ENCODE results near the gene KRTAP2-4. TPM values are rescaled to one million over a fixed set of nuclear protein-coding genes. Genes with fewer than 3 reads are reported as not detected.
"Not testable (repeated sequence)": the region's sequence is repeated elsewhere in the genome, so short reads cannot be mapped to it uniquely, and the experiment has no call there.

The KRTAP2-4 gene, protein sequence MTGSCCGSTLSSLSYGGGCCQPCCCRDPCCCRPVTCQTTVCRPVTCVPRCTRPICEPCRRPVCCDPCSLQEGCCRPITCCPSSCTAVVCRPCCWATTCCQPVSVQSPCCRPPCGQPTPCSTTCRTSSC
- polyA plus RNA-seq (ENCODE audit: insufficient read length), result not detected

DNA sequence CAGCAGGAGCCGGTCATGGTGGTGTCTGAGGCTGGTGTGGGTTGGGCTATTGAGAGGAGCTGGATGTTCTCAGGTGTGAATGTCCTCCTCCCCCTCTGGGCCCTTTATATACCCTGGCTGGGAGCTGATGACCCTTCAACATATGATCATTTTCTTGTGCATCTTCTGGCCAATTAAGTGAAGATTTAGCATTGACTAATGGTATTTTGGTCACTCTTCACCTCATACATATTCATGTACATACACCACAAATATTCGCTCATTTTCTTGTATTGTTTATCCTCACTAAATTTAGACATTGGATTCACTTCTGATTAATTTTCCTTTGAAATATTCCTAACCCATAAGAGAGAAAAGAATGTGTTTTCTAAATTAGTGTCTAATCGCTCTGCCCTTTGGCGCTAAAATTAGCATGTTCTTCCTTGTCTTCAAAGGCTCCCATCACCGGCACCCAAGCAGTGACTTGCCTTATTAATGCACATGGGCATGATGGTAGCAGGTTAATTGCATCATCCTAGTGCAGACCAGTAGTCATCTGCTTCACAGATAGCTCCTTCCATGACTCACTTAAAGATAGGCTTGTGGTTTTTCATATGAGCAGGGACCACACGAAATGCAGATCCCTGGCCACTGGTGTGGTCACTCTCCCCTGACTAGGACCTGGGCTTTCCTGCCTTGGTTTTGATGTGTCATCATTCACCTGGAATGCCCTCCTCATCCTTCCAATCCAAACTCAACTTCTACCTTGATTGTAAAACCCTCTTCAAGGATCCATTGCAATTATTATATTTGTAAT, at the start of gene KRTAP2-4:
Gene KRTAP2-4 (minus strand): TSS at position 51 of the 796 bp plus-strand sequence. CDS start 34 bp downstream, at position 17.
- no peak for DNase-seq (ENCODE audit: low read depth)

DNA sequence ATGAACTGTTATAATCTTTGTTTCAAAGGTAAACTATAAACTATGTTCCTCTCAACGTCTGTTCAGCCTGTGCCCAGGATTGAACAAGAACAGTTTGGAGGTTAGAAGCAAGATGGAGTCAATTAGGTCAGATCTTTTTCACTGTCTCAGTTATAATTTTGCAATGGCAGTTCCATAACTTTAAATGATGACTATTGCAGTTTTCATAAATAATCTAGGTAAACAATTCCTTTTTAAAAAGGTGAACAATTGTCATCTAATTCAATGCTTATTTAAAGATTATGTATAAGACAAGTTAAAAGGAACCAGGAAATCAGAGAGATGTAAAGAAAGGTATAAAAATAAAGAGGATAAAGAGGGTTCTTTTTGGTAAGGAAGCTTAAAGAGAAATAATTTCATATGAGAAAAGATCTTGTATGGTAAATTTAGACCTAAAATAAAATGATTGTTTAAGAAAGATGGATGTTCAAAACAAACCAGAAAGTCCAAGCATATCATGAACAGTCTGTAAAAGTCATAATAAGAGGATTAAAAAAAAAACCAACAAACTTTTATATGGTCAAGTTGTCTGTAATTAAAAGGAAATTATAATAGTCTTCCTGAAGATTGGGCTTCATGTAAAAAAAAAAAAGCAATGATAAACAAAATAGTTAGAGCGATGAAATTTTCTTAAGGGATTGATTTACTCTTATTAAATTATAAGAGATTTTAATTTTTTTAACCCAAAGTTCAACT, 45.6 kb upstream of the KRTAP2-4 start:
- DNase-seq (ENCODE audit: low read depth), result no peak

DNA sequence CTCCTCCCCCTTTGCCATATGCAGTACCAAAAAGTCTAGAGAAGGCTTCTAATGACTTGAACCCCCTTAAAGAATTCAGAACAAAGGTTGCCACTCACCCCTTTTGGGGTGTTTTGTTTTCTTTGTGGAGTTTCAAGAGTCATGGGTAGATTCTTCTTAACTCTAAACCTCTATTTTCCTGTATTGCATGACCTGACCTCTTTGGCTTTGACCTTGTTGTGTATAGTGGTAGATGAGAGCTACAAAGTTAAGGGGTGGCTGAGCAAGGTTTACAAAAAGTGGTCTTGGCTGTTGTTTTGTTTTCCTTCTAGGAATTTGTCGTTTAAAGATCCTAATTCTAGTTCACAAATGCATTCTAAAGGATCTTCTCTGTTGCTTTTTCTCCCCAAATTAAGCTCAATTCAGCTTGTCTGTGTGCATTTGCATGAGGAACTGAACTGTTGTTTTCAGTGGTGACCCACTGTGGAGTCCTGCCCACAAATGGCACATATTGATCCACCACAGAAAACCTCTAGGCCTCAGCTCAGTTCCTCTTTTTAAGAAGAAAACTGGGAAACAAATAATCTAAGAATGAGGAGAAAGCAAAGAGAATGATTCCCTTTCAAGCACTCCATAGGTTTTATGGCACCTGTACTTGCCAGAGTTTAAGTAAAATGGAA, 43.2 kb upstream of the KRTAP2-4 start:
- DNase-seq (ENCODE audit: low read depth), result not testable (repeated sequence)

DNA sequence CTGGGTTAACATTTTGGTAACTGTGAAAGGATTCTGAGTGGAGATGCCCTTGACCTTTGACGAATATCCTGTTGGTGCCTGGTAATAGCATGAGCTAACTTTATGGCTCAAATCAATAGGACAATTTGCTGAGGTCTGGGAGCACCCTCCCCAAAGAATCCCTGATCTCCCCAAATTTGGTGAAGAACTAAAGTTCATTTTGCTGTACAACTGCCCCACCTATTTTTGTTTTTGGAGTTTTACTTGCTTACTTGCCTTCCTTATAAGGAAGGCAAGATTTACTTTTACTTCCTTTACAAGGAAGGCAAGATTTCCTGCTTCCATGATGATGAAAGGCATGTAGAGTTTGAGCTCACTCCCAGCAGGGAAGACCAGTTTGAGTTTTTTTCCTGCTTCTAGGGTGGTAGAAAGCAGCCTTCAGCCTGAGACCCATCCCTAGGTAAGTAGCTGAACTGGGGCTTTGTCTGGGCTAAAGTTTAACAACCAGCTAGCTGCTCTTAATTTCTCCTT, 42.3 kb upstream of the KRTAP2-4 start:
- DNase-seq (ENCODE audit: low read depth), result no peak

DNA sequence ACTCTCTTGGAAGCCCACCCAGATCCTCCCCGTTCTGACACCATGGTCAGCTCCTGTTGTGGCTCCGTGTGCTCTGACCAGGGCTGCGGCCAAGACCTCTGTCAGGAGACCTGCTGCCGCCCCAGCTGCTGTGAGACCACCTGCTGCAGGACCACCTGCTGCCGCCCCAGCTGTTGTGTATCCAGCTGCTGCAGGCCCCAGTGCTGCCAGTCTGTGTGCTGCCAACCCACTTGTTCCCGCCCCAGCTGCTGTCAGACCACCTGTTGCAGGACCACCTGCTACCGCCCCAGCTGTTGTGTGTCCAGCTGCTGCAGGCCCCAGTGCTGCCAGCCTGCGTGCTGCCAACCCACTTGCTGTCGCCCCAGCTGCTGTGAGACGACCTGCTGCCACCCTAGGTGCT, 39.7 kb upstream of the KRTAP2-4 start, which contains the start of gene KRTAP4-9:
Gene KRTAP4-9 (plus strand): TSS at position 43 of the 400 bp plus-strand sequence. CDS start 0 bp downstream, at position 43.
- not testable (repeated sequence) for DNase-seq (ENCODE audit: low read depth)

DNA sequence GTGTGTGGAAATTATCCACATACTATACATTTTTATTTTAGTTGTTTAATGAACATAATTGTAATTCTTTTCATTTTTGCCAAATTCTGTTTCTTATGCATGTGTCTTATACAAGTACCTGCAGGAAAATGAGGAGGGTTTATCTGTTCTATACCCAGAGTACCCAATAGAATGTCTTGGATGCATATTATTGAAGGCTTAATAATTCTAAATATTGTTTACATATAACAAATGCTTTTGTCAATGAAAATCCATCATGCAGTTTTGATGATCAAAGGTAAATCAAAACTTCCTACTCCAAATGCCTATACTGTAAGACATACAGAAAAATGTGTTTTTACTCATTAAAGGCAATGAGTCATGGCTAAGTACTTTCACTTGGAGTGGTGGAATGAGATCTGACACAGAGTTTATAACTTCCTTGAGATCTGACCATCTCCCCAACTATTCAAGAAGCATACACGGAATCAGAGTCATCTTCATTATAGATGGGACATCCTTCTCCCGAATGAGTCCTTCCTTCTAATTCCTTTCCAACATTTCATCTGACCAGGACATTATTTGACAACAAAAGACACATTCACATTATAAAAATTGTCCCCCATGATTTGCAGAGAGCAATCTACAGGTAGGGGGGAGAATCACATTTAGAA, 38.8 kb upstream of the KRTAP2-4 start:
- DNase-seq (ENCODE audit: low read depth), result not testable (repeated sequence)

DNA sequence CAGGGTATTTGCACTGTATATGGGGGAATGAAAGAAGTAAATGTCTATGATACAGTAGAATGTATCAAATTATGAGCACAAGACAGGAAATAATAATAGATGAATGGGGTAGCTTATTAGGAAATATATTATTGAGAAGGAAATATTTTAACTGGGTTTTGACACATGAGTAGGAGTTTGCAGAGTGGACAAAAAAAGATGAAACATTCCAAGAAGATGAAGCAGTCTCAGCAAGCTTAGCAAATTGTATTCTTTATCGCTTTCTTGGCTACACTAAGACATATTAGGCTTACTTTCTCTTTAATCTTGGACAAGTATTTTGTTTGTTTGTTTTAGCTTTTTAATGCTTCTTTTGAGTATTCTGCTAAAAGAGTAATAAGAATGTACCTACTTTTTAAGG, 38.2 kb upstream of the KRTAP2-4 start:
- no peak for DNase-seq (ENCODE audit: low read depth)

DNA sequence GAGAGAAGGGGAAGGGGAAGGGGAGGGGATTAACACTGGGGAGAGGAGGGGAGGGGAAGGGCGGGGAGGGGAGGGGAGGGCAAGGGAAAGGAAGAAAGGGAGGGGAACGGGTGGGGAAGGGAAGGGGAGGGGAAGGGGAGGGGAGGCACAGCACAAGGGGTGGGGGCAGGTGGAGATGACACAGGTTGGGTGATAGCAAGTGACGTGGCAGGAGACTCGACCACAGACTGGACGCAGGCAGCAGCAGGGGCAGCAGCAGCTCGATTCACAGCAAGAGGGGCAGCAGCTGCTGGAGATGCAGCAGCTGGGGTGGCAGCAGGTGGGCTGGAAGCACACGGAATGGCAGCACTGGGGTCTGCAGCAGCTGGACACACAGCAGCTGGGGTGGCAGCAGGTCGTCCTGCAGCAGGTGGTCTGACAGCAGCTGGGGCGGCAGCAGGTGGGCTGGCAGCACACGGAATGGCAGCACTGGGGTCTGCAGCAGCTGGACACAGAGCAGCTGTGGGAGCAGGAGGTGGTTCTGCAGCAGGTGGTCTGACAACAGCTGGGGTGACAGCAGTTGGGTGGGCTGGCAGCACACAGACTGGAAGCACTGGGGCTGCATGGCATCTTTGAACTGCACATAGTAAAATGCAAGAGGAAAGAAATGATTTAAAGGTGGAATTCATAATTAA, 36.0 kb upstream of the KRTAP2-4 start, which contains the start of gene KRTAP4-16:
Gene KRTAP4-16 (minus strand): TSS at position 624 of the 674 bp plus-strand sequence. CDS start 0 bp downstream, at position 624.
- DNase-seq (ENCODE audit: low read depth), result no peak

DNA sequence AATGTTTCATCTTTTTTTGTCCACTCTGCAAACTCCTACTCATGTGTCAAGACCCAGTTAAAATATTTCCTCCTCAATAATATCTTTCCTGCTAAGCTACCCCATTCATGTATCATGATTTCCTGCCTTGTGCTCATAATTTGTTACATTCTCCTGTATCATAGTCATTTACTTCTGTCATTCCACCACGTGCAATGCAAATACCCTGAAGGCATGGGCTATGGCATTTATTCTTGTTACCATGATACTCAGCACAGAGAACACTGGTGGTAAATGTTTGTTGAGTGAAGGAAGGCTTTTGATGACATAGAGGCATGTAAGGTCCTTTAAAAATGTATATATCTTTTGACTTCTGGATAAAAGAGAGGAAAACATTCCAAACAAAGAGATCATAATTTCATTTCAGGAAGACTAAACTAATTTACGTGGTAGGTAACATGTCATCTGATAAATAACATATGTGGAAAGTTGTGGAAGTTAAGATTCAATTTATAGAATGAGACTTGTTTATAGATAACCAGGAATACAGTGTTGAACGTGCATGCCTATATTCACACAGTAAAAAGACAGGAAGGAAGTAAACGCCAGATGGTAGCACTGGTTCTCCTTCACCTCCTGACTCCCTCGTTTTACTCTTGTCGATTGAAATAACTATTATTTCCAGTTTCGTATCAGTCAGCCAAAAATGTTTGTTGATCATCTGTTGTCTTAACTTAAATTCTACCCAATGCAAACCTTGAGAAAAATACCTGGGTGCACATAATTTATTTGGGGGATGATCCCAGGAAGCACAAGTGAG, 34.2 kb upstream of the KRTAP2-4 start:
- DNase-seq (ENCODE audit: low read depth), result not testable (repeated sequence)

DNA sequence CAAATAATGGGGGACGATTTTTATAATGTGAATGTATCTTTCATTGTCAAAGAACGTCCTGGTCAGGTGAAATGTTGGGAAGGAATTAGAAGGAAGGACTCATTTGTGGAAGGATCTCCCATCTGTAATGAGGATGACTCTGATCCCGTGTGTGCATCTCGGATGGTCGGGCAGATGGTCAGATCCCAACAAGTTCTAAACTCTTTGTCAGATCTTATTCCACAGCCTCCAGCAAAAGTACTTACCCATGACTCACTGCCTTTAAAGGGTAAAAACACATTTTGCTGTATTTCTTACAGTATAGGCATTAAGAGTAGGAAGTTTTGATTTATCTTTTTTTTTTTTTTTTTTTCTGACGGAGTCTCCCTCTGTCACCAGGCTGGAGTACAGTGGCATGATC, 32.8 kb upstream of the KRTAP2-4 start:
- no peak for DNase-seq (ENCODE audit: low read depth)

DNA sequence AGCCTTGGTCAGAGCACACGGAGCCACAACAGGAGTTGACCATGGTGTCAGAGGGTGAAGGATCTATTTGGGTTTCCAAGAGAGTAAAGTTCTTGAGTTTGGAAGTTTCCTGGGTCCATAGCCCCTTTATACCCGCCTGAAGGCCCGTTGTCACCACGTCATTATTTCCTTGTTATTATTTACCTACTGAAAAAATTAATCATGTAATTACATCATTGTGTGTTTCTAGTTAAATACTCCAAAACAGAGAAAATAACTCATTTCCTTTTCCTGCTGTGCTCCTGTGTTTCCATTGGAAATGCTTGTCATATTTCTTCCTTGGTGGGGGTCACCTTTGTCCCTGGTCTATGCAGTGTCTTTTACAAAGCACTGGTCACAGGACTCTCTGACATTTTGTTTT, 32.4 kb upstream of the KRTAP2-4 start, which contains the start of gene KRTAP4-8:
Gene KRTAP4-8 (minus strand): TSS at position 101 of the 400 bp plus-strand sequence. CDS start 58 bp downstream, at position 43.
- no peak for DNase-seq (ENCODE audit: low read depth)

DNA sequence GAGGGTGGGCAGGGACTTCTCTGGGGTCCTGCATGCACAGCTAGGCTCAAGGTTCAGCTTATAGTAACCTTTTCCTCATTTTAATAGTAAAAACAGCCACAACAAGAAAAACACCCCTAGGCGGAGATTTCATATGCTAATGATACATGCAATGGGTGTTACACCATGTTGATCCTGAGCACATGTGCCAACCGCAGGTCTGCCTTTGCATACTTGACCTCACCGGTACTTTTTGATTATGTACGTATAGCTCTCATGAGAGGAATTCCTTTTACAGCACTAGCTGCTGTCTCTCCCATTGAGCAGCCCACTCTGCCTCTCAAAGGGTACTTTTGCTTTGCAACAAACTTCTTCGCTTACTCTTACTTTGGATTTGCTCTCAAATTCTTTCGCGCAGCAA, 30.4 kb upstream of the KRTAP2-4 start:
- DNase-seq (ENCODE audit: low read depth), result no peak

DNA sequence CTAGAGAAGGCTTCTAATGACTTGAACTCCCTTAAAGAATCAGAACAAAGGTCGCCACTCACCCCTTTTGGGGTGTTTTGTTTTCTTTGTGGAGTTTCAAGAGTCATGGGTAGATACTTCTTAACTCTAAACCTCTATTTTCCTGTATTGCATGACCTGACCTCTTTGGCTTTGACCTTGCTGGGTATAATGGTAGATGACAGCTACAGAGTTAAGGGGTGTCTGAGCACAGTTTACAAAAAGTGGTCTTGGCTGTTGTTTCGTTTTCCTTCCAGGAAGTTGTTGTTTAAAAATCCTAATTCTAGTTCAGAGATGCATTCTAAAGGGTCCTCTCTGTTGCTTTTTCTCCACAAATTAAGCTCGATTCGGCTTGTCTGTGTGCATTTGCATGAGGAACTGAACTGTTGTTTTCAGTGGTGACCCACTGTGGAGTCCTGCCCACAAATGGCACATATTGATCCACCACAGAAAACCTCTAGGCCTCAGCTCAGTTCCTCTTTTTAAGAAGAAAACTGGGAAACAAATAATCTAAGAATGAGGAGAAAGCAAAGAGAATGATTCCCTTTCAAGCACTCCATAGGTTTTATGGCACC, 23.2 kb upstream of the KRTAP2-4 start:
- not testable (repeated sequence) for DNase-seq (ENCODE audit: low read depth)

DNA sequence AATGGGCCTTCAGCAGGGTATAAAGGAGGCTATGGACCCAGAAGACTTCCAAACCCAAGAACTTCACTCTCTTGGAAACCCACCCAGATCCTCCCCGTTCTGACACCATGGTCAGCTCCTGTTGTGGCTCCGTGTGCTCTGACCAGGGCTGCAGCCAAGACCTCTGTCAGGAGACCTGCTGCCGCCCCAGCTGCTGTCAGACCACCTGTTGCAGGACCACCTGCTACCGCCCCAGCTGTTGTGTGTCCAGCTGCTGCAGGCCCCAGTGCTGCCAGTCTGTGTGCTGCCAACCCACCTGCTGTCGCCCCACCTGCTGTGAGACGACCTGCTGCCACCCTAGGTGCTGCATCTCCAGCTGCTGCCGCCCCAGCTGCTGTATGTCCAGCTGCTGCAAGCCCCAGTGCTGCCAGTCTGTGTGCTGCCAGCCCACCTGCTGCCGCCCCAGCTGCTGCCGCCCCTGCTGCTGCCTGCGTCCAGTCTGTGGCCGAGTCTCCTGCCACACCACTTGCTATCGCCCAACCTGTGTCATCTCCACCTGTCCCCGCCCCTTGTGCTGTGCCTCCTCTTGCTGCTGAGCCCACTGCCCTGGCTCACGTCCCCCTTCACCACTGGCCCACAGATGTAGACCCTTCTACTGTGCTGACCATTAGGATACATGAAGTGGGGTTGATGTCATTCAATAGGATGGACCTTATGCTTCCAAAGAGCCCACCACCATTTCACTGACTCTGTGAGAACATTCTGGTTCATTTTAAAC, 18.6 kb upstream of the KRTAP2-4 start, which contains the start of gene KRTAP4-7:
Gene KRTAP4-7 (plus strand): TSS at position 51 of the 757 bp plus-strand sequence. CDS start 57 bp downstream, at position 108.
- not testable (repeated sequence) for DNase-seq (ENCODE audit: low read depth)

DNA sequence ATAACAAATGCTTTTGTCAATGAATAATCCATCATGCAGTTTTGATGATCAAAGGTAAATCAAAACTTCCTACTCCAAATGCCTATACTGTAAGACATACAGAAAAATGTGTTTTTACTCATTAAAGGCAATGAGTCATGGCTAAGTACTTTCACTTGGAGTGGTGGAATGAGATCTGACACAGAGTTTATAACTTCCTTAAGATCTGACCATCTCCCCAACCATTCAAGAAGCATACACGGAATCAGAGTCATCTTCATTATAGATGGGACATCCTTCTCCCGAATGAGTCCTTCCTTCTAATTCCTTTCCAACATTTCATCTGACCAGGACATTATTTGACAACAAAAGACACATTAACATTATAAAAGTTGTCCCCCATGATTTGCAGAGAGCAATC, 17.7 kb upstream of the KRTAP2-4 start:
- not testable (repeated sequence) for DNase-seq (ENCODE audit: low read depth)

DNA sequence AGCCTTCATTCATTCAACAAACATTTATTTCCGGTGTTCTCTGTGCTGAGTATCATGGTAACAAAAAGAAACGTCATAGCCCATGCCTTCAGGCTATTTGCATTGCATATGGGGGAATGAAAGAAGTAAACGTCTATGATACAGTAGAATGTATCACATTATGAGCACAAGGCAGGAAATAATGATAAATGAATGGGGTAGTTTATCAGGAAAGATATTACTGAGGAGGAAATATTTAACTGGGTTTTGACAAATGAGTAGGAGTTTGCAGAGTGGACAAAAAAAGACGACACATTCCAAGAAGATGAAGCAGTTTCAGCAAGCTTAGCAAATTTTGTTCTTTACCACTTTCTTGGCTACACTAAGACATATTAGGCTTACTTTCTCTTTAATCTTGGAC, 16.9 kb upstream of the KRTAP2-4 start:
- no peak for DNase-seq (ENCODE audit: low read depth)

DNA sequence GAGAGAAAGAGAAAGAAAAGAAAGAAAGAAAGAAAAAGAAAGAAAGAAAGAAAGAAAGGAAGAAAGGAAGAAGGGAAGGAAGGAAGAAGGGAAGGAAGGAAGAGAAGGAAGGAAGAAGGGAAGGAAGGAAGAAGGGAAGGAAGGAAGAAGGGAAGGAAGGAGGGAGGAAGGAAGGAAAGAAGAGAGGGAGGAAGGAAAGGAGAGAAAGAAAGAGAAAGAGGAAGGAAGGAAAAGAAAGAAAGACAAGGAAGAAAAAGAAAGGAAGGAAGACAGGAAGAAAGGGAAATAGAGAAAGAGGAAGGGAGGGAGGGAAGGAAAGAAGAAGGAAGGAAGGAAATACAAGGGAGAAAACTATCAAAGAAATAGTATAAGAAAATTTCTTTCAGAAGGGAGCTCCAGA, 11.1 kb upstream of the KRTAP2-4 start:
- no peak for DNase-seq (ENCODE audit: low read depth)

DNA sequence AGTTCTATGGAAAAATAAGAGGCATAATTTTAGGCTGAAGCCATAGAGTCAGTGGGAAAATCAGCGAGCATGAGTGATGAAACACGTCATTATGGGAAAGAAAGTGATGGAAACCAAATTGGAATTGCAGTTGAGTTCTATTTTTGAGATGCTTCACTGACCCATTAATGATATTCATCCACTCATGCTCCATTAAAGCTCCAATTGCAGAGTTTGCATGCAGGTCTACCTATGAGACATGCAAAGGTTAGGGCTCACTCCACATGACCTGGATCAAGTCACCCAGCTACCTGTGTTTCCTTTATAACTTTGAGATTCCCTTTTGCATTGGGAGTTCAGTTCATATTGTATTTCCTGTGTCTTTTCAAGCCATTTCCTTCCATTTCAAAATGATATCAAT, 8.0 kb upstream of the KRTAP2-4 start:
- DNase-seq (ENCODE audit: low read depth), result no peak
